ENCODE data around the gene MYL7. TPM values are rescaled to one million over a fixed set of nuclear protein-coding genes. Genes with fewer than 3 reads are reported as not detected.

MYL7 gene
- total and polyA plus RNA-seq, 9 of the 15 experiments (the other 6 are each of a cell fraction or from before 2014, with no cell fraction given), result not detected

DNA sequence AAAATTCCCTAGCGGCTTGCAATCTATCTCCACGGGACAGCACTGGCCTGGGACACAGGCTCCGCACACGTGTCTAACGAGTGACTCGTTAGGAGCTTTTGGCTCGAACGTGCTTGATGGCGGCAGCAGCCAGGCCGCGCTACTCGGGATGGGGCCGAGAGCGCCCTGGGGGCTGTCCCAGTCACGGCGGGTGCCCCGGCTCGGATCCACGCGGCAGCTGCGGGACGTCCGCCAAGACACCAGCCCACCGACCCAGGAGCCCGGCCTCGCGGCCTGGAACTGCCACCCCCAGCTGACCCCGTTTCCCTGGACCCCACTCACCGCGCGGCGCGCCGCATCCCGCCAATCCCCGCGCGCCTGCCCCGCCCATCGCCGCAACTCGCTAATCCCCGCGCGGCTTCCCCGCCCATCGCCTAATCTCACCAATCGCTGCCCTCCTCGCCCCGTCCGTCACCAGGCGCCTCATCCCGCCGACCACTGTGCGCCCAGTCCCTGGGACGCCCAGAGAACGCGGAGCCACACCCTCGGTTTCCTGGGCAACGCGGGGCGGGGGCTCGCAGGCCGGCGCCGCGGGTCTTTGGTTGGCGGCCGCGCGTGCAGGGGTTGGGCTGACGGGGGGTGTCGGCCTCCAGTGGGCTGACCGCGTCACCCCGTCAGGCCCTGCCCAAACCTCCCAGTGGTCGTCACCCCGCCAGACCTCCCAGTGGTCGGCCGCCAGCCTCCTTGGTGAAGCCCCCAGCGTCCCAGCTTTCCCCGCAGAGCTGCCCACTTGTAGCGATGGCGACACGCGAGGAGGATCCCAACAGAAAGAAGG, 17.7 kb downstream of the MYL7 start, which contains the start of gene POLD2 (continued):
- TF ChIP-seq ZNF639 (CRISPR knock-in tag; conservative IDR thresholded peaks at IDR 0.05 in 1 of 2, IDR thresholded peaks at IDR 0.05 in 1 of 2), result no peak
- TF ChIP-seq HNRNPUL1 (IDR thresholded peaks at IDR 0.05; ENCODE audit: low read length), result no peak
- TF ChIP-seq ZNF324 (CRISPR knock-in tag; IDR thresholded peaks at IDR 0.05), result no peak
- no peak for TF ChIP-seq ZNF12 (CRISPR knock-in tag; IDR thresholded peaks at IDR 0.05)
- no peak for TF ChIP-seq ZKSCAN1 (IDR thresholded peaks at IDR 0.05; ENCODE audit: low read depth, low read length)
- no peak for TF ChIP-seq RCOR1 (IDR thresholded peaks at IDR 0.05; ENCODE audit: borderline replicate concordance in 1 of 2, low read depth in 2 of 2, low read length in 2 of 2)
- no peak for TF ChIP-seq CEBPZ (IDR thresholded peaks at IDR 0.05; ENCODE audit: borderline replicate concordance, low read depth, low read length)
- TF ChIP-seq PTTG1 (tag; IDR thresholded peaks at IDR 0.05; ENCODE audit: low read depth), result no peak
- no peak for TF ChIP-seq TSC22D4 (tag; IDR thresholded peaks at IDR 0.05)
- no peak for TF ChIP-seq CSDE1 (IDR thresholded peaks at IDR 0.05)
- peak; percentile 86 for TF ChIP-seq KLF1 (tag; IDR thresholded peaks at IDR 0.05)
- TF ChIP-seq, protein P1, sequence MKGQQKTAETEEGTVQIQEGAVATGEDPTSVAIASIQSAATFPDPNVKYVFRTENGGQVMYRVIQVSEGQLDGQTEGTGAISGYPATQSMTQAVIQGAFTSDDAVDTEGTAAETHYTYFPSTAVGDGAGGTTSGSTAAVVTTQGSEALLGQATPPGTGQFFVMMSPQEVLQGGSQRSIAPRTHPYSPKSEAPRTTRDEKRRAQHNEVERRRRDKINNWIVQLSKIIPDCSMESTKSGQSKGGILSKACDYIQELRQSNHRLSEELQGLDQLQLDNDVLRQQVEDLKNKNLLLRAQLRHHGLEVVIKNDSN (CRISPR knock-in tag; IDR thresholded peaks at IDR 0.05), result peak; percentile 34; the same call in 1 of the 2 replicates
- TF ChIP-seq ZNF174 (CRISPR knock-in tag; IDR thresholded peaks at IDR 0.05), result no peak
- no peak for TF ChIP-seq ZNF239 (CRISPR knock-in tag; IDR thresholded peaks at IDR 0.05)
- peak; percentile 30; the same call in 1 of the 2 replicates for TF ChIP-seq ERF (CRISPR knock-in tag; IDR thresholded peaks at IDR 0.05)
- TF ChIP-seq, protein P2, sequence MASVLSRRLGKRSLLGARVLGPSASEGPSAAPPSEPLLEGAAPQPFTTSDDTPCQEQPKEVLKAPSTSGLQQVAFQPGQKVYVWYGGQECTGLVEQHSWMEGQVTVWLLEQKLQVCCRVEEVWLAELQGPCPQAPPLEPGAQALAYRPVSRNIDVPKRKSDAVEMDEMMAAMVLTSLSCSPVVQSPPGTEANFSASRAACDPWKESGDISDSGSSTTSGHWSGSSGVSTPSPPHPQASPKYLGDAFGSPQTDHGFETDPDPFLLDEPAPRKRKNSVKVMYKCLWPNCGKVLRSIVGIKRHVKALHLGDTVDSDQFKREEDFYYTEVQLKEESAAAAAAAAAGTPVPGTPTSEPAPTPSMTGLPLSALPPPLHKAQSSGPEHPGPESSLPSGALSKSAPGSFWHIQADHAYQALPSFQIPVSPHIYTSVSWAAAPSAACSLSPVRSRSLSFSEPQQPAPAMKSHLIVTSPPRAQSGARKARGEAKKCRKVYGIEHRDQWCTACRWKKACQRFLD (CRISPR knock-in tag; IDR thresholded peaks at IDR 0.05), result no peak
- no peak for TF ChIP-seq KAT8 (IDR thresholded peaks at IDR 0.05; ENCODE audit: low read depth)
- no peak for TF ChIP-seq ZC3H4 (CRISPR knock-in tag; IDR thresholded peaks at IDR 0.05; ENCODE audit: borderline replicate concordance)
- no peak for TF ChIP-seq ZNF133 (CRISPR knock-in tag; IDR thresholded peaks at IDR 0.05)
- TF ChIP-seq ZBED1 (IDR thresholded peaks at IDR 0.05), result no peak
